Measurements from ENCODE around the gene SYTL5. TPM values are rescaled to one million over a fixed set of nuclear protein-coding genes. Genes with fewer than 3 reads are reported as not detected.

The SYTL5 gene
- total RNA-seq, 4 donors from 2014 or later: 0.10 to 1.7 (median 0.11) TPM; not detected in 1

GRCh38 chrX:38069991-38070390 is 63.6 kb downstream of the SYTL5 start:
- no peaks in the 10 kb centered on the region for H3K36me3 ChIP-seq
- H3K4me1 ChIP-seq: no peaks in the 10 kb centered on the region
- intact Hi-C loops (cut with DNase I): no loop called here
- WGBS, 2 donors: 96% methylated on average over 1 of the region's 1 CpG
- H3K27me3 ChIP-seq: no peaks in the 10 kb centered on the region
- TF ChIP-seq POLR2A (IDR thresholded peaks at IDR 0.05): no peak
- no peak for TF ChIP-seq CTCF (IDR thresholded peaks at IDR 0.05)
- H3K27ac ChIP-seq: no peak overlapping the region
- H3K9me3 ChIP-seq: no peaks in the 10 kb centered on the region
- no peak overlapping the region for H3K4me3 ChIP-seq (replicated peaks in 1 of 3)
- DNase-seq: no peak

GRCh38 chrX:38079463-38079862 is 73.1 kb downstream of the SYTL5 start:
- H3K9me3 ChIP-seq: no peaks in the 10 kb centered on the region
- no peak overlapping the region for H3K4me3 ChIP-seq (replicated peaks in 1 of 3)
- no peak for DNase-seq
- H3K36me3 ChIP-seq: no peaks in the 10 kb centered on the region
- H3K4me1 ChIP-seq: no peaks in the 10 kb centered on the region
- intact Hi-C loops (cut with DNase I): no loop called here
- TF ChIP-seq CTCF (IDR thresholded peaks at IDR 0.05) (no peak), POLR2A (IDR thresholded peaks at IDR 0.05) (no peak)
- no peak overlapping the region for H3K27ac ChIP-seq
- H3K27me3 ChIP-seq: no peaks in the 10 kb centered on the region

- Histone ChIP-seq H3K27ac (no peak overlapping the region), H3K36me3 (no peaks in the 10 kb centered on the region), H3K4me1 (no peaks in the 10 kb centered on the region), H3K27me3 (no peaks in the 10 kb centered on the region), H3K9me3 (no peaks in the 10 kb centered on the region), H3K4me3 (replicated peaks in 1 of 3) (no peak overlapping the region)
- no peak for TF ChIP-seq POLR2A (IDR thresholded peaks at IDR 0.05)
- TF ChIP-seq CTCF (IDR thresholded peaks at IDR 0.05): no peak
- intact Hi-C loops (cut with DNase I): no loop called here
- DNase-seq: no peak
- WGBS, 2 donors: 78 to 83% methylated on average over 3 of the region's 3 CpGs
Measured at GRCh38 chrX:38080808-38081207, 74.5 kb downstream of the SYTL5 start.

- WGBS, 2 donors: 0 to 100% methylated on average over 1 of the region's 1 CpG
- TF ChIP-seq CTCF (IDR thresholded peaks at IDR 0.05) (no peak), POLR2A (IDR thresholded peaks at IDR 0.05) (no peak)
Measured at GRCh38 chrX:38081909-38082308, 75.6 kb downstream of the SYTL5 start.

GRCh38 chrX:38082309-38082708 is 76.0 kb downstream of the SYTL5 start:
- 96 to 98% methylated on average over 2 of the region's 2 CpGs for WGBS, 2 donors
- TF ChIP-seq POLR2A (IDR thresholded peaks at IDR 0.05): no peak
- TF ChIP-seq CTCF (IDR thresholded peaks at IDR 0.05): no peak
- H3K27me3 ChIP-seq: no peaks in the 10 kb centered on the region
- H3K9me3 ChIP-seq: no peaks in the 10 kb centered on the region
- H3K4me1 ChIP-seq: no peaks in the 10 kb centered on the region
- H3K36me3 ChIP-seq: no peaks in the 10 kb centered on the region
- no peak for DNase-seq
- H3K27ac ChIP-seq: no peak overlapping the region
- no peak overlapping the region for H3K4me3 ChIP-seq (replicated peaks in 1 of 3)
- intact Hi-C loops (cut with DNase I): no loop called here

More at GRCh38 chrX:38081909-38082308, 75.6 kb downstream of the SYTL5 start:
- Histone ChIP-seq H3K27ac (no peak overlapping the region), H3K36me3 (no peaks in the 10 kb centered on the region), H3K4me3 (replicated peaks in 1 of 3) (no peak overlapping the region), H3K27me3 (no peaks in the 10 kb centered on the region), H3K9me3 (no peaks in the 10 kb centered on the region), H3K4me1 (no peaks in the 10 kb centered on the region)
- intact Hi-C loops (cut with DNase I): no loop called here
- DNase-seq: no peak

Data from thyroid gland (tissue), 4 donors.